K562 (cell line): ENCODE measurements around the gene LZTS2. TPM values are rescaled to one million over a fixed set of nuclear protein-coding genes. Genes with fewer than 3 reads are reported as not detected.

Experiments
- ATAC-seq: fragments of 200-7000 bp; cut with Tn5 transposase; 3 replicates; pipeline ENCODE4 v1.9.1; 2020; ENCODE audit warnings: moderate library complexity
- BruUV-seq: library from RNA; stranded (reverse); fragments of 400-500 nt; replicated peaks from 2 replicates; lab custom pipeline; 2021; lab: Mats Ljungman, UMichigan
- CTCF ChIA-PET: fragments of 300-600 bp; formaldehyde crosslinking; extraction: SDS; loops from one replicate; lab custom pipeline; 2021; ENCODE audit warnings: low intra/inter-chr PET ratio; lab: Yijun Ruan, JAX
- POLR2A ChIA-PET: fragments of 300-600, 350-650 bp; sonication (Branson Sonifier 250); formaldehyde crosslinking; extraction: SDS; loops from one replicate; lab custom pipeline; 2021; ENCODE audit warnings: antibody characterized with exemption, inconsistent platforms; lab: Yijun Ruan, JAX
- DNase-seq, 4 experiments: peaks; one replicate each; pipeline versions ENCODE4 v3.0.0 to v3.0.0-alpha.2; 2011 to 2018; ENCODE audit warnings: low spot score in 3 of 4, mixed read lengths in 3 of 4; ENCODE audit errors: extremely low read depth in 1 of 4
- FAIRE-seq: peaks from 2 replicates; lab custom pipeline; 2011; peaks lifted over from hg19 to GRCh38; lab: Jason Lieb, UNC
- H2AFZ ChIP-seq: 2 replicates; pipeline ENCODE4 v1.6.0; 2011; ENCODE audit warnings: low read depth, low read length, control low read depth, inconsistent platforms
- H3K27ac ChIP-seq: fragments of 200-600 bp; 3 replicates; pipeline ENCODE4 v1.8.0; 2011; ENCODE audit warnings: low read depth, mild to moderate bottlenecking, control low read depth, inconsistent platforms, low read length, moderate library complexity, mixed read lengths; ENCODE audit errors: extremely low read depth
- H3K27me3 ChIP-seq, 2 experiments: fragments of 300-600 bp in 1 of 2; 2 replicates in 1 of 2; 3 replicates in 1 of 2; pipeline versions ENCODE4 v1.6.0 to v1.8.0; 2011; ENCODE audit warnings: inconsistent platforms in 2 of 2, low read length in 2 of 2, mild to moderate bottlenecking in 1 of 2, mixed read lengths in 1 of 2, moderate library complexity in 1 of 2; ENCODE audit not compliant: control insufficient read depth in 2 of 2, insufficient read depth in 2 of 2
- H3K36me3 ChIP-seq: fragments of 300-600 bp; 3 replicates; pipeline ENCODE4 v1.8.0; 2011; ENCODE audit warnings: mild to moderate bottlenecking, low read length, inconsistent platforms; ENCODE audit not compliant: control insufficient read depth, insufficient read depth
- H3K4me1 ChIP-seq, 2 experiments: fragments of 200-600 bp in 1 of 2; replicated peaks in 1 of 2; 2 replicates in 1 of 2; 3 replicates in 1 of 2; pipeline versions ENCODE4 v1.5.1 to v1.8.0; 2011; ENCODE audit warnings: inconsistent platforms in 2 of 2, low read length in 2 of 2, mild to moderate bottlenecking in 1 of 2, mixed read lengths in 1 of 2, moderate library complexity in 1 of 2; ENCODE audit not compliant: control insufficient read depth in 2 of 2, insufficient read depth in 2 of 2
- H3K4me2 ChIP-seq: 2 replicates; pipeline ENCODE4 v1.6.1; 2011; ENCODE audit warnings: low read length, control low read depth, inconsistent platforms, mixed read lengths; ENCODE audit not compliant: insufficient read depth
- H3K4me3 ChIP-seq: fragments of 200-600 bp; sonication (generic), shearing (Covaris generic); 2 replicates; pipeline ENCODE4 v1.5.1; 2016; ENCODE audit warnings: control low read depth, inconsistent platforms
- H3K79me2 ChIP-seq: fragments of 200-600 bp; 3 replicates; pipeline ENCODE4 v1.8.0; 2011; ENCODE audit warnings: low read length, inconsistent platforms; ENCODE audit not compliant: control insufficient read depth, insufficient read depth
- H3K9ac ChIP-seq, 2 experiments: 2 replicates each; pipeline versions ENCODE4 v1.6.0 to v1.6.1; 2011; ENCODE audit warnings: low read depth in 2 of 2, low read length in 2 of 2, control low read depth in 1 of 2, inconsistent platforms in 1 of 2, mild to moderate bottlenecking in 1 of 2, mixed read lengths in 1 of 2; ENCODE audit not compliant: insufficient read depth in 1 of 2
- H3K9me1 ChIP-seq: one replicate; pipeline ENCODE4 v1.6.0; 2011; ENCODE audit warnings: inconsistent platforms, mild to moderate bottlenecking, low read length, moderate library complexity; ENCODE audit not compliant: control insufficient read depth, insufficient read depth
- H3K9me3 ChIP-seq: replicated peaks from 2 replicates; pipeline ENCODE4 v1.5.1; 2011; ENCODE audit warnings: low read depth, low read length, inconsistent platforms; ENCODE audit not compliant: control insufficient read depth, insufficient read depth
- H4K20me1 ChIP-seq: replicated peaks from 2 replicates; pipeline ENCODE4 v1.6.1; 2011; ENCODE audit warnings: low read length, inconsistent platforms, mixed read lengths; ENCODE audit not compliant: control insufficient read depth, insufficient read depth
- HMG20B ChIP-seq: fragments of 250-450 bp; sonication (Bioruptor Pico); IDR thresholded peaks from 2 replicates; pipeline ENCODE4 v1.5.0; 2021; ENCODE audit warnings: mild to moderate bottlenecking
- POLR2G ChIP-seq: fragments of 200-400 bp; formaldehyde crosslinking; IDR thresholded peaks from 2 replicates; pipeline ENCODE4 v1.6.1; 2017; ENCODE audit warnings: low read depth, mild to moderate bottlenecking, antibody characterized with exemption, low read length, moderate library complexity
- ZNF12 ChIP-seq: sonication (generic); formaldehyde crosslinking; IDR thresholded peaks from 2 replicates; pipeline ENCODE4 v1.4.0; 2020; ENCODE audit warnings: mild to moderate bottlenecking, missing genetic modification reagents
- ZNF253 ChIP-seq: fragments of 250-450 bp; sonication (Bioruptor Pico); conservative IDR thresholded peaks from 2 replicates; pipeline ENCODE4 v1.6.1; 2021; ENCODE audit warnings: mild to moderate bottlenecking
- WGBS: fragments of 100-300 bp; shearing (Covaris generic); methylation state at CpG from one replicate; pipeline ENCODE4 v1.1.6; 2016; ENCODE audit warnings: low coverage, mixed read lengths; ENCODE audit not compliant: insufficient coverage; ENCODE audit errors: missing lambda C conversion rate; 5-methylcytosine and 5-hydroxymethylcytosine counted together
- in situ Hi-C: fragments of 300-500 bp; cut with MboI; formaldehyde crosslinking; loops from 4 replicates; pipeline ENCODE4 v1.15.0; 2018; ENCODE audit warnings: inconsistent platforms, mixed read lengths
- intact Hi-C: fragments of 100-400 bp; cut with micrococcal nuclease; formaldehyde crosslinking; loops from 2 replicates; pipeline ENCODE4 v1.14.2; 2022
- polyA plus RNA-seq, 8 experiments: library from polyadenylated mRNA; depleted of rRNA in 4 of 8; stranded (reverse) in 5 of 8; unstranded in 3 of 8; fragments of >200 nt; fragmentation: Nextera tagmentation in 2 of 8; fragmentation: Illumina TruSeq in 1 of 8; extraction: Ambion mirVana in 2 of 8; extraction: Trizol in 1 of 8; gene quantifications; 2 replicates each; pipeline versions ENCODE4 v1.2.1 to v1.2.3, GENCODE V29; 2011 to 2014; ENCODE audit warnings: inconsistent platforms in 1 of 8, missing spikeins in 1 of 8
- total RNA-seq, 7 experiments: library from RNA; depleted of rRNA in 6 of 7; stranded (reverse); fragments of >200 nt in 6 of 7; fragmentation: Illumina TruSeq in 2 of 7; extraction: Trizol in 2 of 7; gene quantifications; 2 replicates each; pipeline versions ENCODE4 v1.2.1 to v1.2.3, GENCODE V29; 2011 to 2021; ENCODE audit warnings: low replicate concordance in 1 of 7
- TF ChIP-seq, protein P1 (sequence below): fragments of 250-450 bp; sonication (Bioruptor Pico); IDR thresholded peaks from 2 replicates; pipeline ENCODE4 v1.4.0; 2020; ENCODE audit warnings: mild to moderate bottlenecking, moderate library complexity

LZTS2 gene
- total and polyA plus RNA-seq, 9 of the 15 experiments (the other 6 are each of a cell fraction or from before 2014, with no cell fraction given): 0.23 to 42.5 (median 14.7) TPM

DNA sequence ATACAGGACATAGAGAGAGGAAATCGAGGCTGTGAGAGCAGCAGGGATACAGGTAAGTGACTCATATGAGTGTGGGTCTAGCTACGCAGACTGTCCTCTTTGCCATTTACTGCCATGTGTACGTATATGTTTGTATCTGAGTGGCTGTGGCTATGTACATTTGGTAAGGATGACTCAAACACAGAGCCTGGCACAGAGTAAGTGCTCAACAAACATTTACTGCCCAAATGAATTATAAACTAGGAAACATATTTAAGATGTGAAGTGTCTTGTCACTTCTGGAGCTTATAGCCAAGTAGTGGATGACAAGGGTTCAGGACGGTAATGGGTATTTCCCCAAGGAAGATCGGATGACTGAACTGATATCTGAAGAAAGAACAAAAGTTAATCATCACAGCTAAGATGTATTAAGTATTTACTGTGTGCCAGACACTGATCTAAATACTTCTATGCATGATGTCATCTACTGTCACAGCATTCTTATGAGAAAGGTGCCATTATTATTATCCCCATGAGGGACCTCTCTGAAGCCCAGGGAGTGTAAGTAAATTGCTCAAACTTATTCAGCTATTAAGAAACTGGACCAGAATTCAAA, 18.3 kb upstream of the LZTS2 start:
- Histone ChIP-seq H4K20me1 (no peaks in the 10 kb centered on the region; the same call in 1 of the 2 replicates), H3K9me3 (no peaks in the 10 kb centered on the region), H3K4me1 (peaks cover 3 to 4% of the 10 kb centered on the region in 2 experiments; a peak in 3 of 5 replicates), H3K27ac (no peak overlapping the region), H3K27me3 (no peaks in the 10 kb centered on the region), H2AFZ (no peak overlapping the region), H3K9ac (no peak overlapping the region), H3K9me1 (no peaks in the 10 kb centered on the region), H3K4me3 (no peak overlapping the region), H3K79me2 (peaks cover 7% of the 10 kb centered on the region), H3K4me2 (no peak overlapping the region), H3K36me3 (peaks cover 25% of the 10 kb centered on the region; the same call in 2 of the 3 replicates)
- ATAC-seq (no peak), FAIRE-seq (no peak), DNase-seq (no peak)
- no TSS peak for BruUV-seq
- TF ChIP-seq ZNF12: no peak
- no peak for TF ChIP-seq HMG20B
- in situ Hi-C loops (loop anchor here (25.0 kb wide), 1 partner anchor 1056 kb away; no protein-coding TSS in a partner anchor), intact Hi-C loops (no loop called here)
- 72% methylated on average over 5 of the region's 5 CpGs for WGBS
- POLR2A ChIA-PET: interaction anchor here (1.1 to 1.3 kb wide), 2 partner anchors 14 to 37 kb away, joined by 3 to 4 read pairs; no protein-coding TSS in a partner anchor
- CTCF ChIA-PET: no interaction called here

DNA sequence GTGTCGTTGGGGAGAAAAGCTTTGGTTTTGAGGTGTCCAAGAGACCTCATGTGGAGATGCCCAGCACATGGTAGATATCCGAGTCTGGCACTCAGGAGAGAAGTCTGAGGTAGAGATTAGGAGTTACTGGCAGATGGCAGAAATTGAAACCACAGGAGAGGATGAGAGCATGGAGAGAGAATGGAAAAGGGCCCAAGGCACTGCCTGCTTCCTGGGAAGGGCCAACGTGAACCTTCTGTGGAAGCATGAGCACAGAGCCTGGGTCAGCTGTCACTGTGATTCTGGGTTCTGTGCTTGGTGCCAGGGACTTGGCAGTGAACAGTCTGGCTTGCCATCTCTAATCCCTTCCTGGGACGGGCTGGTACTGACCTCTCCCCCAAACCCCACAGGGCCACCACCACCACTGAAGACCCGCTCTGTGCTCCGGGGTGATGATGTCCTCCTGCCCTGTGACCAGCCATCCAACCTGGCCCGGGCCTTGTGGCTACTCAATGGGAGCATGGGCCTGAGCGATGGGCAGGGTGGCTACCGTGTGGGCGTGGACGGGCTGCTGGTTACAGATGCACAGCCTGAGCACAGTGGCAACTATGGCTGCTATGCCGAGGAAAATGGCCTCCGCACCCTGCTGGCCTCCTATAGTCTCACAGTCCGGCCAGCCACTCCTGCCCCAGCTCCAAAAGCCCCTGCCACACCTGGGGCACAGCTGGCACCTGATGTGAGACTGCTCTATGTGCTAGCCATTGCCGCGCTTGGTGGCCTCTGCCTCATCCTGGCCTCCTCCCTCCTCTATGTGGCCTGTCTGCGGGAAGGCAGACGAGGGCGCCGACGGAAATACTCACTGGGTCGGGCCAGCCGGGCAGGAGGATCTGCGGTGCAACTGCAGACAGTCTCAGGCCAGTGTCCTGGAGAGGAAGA, 16.4 kb upstream of the LZTS2 start:
- no peak overlapping the region for H2AFZ ChIP-seq
- peaks cover 3 to 14% of the 10 kb centered on the region in 2 experiments; a peak in 3 of 5 replicates for H3K4me1 ChIP-seq
- POLR2A ChIA-PET: interaction anchor here (0.6 to 1.3 kb wide), 3 partner anchors 35 to 296 kb away, joined by 3 read pairs; no protein-coding TSS in a partner anchor
- no peak overlapping the region for H3K4me2 ChIP-seq
- in situ Hi-C loops (loop anchor here (25.0 kb wide), 1 partner anchor 1054 kb away; no protein-coding TSS in a partner anchor), intact Hi-C loops (no loop called here)
- WGBS: 80% methylated on average over 14 of the region's 24 CpGs
- FAIRE-seq (no peak), DNase-seq (no peak), ATAC-seq (no peak)
- no peaks in the 10 kb centered on the region; the same call in 1 of the 2 replicates for H4K20me1 ChIP-seq
- CTCF ChIA-PET: no interaction called here
- H3K79me2 ChIP-seq: peaks cover 26% of the 10 kb centered on the region
- H3K27me3 ChIP-seq: no peaks in the 10 kb centered on the region
- H3K9me1 ChIP-seq: no peaks in the 10 kb centered on the region
- no peaks in the 10 kb centered on the region for H3K9me3 ChIP-seq
- TF ChIP-seq ZNF253 (CRISPR knock-in tag) (no peak), POLR2G (peak; percentile 34; the same call in 1 of the 2 replicates)
- TF ChIP-seq, protein P1, sequence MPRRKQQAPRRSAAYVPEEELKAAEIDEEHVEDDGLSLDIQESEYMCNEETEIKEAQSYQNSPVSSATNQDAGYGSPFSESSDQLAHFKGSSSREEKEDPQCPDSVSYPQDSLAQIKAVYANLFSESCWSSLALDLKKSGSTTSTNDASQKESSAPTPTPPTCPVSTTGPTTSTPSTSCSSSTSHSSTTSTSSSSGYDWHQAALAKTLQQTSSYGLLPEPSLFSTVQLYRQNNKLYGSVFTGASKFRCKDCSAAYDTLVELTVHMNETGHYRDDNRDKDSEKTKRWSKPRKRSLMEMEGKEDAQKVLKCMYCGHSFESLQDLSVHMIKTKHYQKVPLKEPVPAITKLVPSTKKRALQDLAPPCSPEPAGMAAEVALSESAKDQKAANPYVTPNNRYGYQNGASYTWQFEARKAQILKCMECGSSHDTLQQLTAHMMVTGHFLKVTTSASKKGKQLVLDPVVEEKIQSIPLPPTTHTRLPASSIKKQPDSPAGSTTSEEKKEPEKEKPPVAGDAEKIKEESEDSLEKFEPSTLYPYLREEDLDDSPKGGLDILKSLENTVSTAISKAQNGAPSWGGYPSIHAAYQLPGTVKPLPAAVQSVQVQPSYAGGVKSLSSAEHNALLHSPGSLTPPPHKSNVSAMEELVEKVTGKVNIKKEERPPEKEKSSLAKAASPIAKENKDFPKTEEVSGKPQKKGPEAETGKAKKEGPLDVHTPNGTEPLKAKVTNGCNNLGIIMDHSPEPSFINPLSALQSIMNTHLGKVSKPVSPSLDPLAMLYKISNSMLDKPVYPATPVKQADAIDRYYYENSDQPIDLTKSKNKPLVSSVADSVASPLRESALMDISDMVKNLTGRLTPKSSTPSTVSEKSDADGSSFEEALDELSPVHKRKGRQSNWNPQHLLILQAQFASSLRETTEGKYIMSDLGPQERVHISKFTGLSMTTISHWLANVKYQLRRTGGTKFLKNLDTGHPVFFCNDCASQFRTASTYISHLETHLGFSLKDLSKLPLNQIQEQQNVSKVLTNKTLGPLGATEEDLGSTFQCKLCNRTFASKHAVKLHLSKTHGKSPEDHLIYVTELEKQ (CRISPR knock-in tag): no peak
- H3K9ac ChIP-seq: peak overlapping the region in 1 of 2 experiments; percentile 52; a peak in 1 of 4 replicates
- no TSS peak for BruUV-seq
- no peak overlapping the region for H3K4me3 ChIP-seq
- peaks cover 29% of the 10 kb centered on the region; the same call in 2 of the 3 replicates for H3K36me3 ChIP-seq
- no peak overlapping the region for H3K27ac ChIP-seq
